Measurements from ENCODE around the gene LIPH.

The LIPH gene

GRCh38 chr3:185537369-185537970 is 14.9 kb downstream of the LIPH start:
- DNase-seq = peak; percentile 65

DNA sequence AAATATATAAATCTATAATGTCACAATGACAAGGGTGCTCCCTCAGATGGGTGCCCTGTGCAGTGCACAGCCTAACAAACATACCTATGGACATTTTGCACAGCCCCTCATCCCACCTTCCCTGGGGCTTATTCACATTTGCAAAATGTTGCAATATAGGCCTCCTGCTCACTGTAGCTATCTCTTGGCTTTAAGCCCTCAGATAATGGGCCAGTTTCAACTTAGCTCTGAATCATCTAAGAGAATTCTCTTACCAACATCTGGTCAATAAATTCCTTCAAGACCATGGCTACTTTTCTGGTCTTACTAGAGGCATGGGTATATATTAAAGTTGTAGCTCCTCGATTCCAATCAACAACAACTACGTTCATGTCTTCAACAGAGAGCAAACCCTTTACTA is 17.9 kb downstream of the LIPH start:
- no peak for DNase-seq

GRCh38 chr3:185532901-185533300 is 19.5 kb downstream of the LIPH start:
- DNase-seq = no peak

- no peak for DNase-seq
Measured at GRCh38 chr3:185530856-185531255, 21.5 kb downstream of the LIPH start.

GRCh38 chr3:185528532-185528931 is 23.9 kb downstream of the LIPH start:
- no peak for DNase-seq

- no peak for DNase-seq
Measured at GRCh38 chr3:185527364-185527763, 25.0 kb downstream of the LIPH start.

DNA sequence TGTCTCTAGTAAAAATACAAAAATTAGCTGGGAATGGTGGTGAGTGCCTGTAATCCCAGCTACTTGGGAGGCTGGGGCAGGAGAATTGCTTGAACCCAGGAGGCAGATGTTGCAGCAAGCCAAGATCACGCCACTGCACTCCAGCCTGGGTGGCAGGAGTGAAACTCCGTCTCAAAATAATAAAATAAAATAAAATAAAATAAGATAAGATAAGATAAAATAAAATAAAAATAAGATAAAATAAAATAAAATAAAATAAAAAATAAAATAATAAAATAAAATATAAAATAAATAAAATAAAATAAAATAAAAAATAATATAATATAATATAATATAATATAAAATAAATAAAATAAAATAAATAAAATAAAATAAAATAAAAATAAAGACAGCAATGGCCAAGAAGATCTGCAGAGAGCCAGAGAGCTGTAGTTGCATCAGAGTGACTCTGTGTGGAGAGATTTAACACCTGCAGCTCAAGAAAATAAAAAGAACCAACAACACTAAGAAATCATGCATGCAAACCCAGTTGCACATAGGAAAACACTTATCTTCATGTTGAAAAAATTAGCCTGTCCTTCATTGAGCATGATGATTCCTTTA is 25.9 kb downstream of the LIPH start:
- DNase-seq = no peak

DNA sequence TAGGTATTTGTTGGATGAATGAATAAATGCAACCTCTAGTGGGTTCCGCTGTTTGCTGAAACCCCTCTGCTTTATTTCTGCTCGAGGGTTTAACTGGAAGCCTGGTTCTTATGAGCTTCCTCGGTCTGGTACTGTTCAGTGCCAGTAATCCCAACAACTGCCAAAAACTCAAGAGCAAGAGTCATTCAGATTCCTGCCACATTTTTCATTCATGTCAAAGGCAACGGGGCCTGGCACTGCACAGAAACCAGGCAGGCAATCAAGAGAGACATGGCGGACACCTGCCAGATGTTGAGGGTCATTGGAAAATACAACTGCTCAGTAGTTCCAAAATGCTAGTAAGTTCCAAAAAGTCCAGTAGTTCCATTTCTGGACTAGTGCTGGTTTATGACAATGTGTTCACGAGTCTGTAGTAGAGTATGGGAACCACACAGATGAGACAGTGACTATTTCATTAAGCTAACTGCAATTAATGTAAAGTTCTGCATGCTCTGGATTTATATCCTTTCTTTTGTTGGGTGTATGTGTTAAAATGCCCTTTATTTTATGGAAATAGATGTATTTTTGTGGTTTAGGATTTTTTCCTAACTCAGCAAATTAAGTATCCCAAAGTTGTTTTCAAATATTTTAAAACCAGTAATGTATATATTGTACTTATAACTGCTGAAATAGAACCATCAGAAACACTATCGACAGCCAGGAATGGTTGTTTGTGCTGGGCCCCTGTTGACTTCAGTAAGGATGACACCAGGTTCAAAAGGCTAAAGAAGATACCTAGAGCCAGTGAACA is 30.8 kb downstream of the LIPH start:
- DNase-seq = no peak

- no peak for DNase-seq
Measured at GRCh38 chr3:185519021-185519420, 33.4 kb downstream of the LIPH start.

GRCh38 chr3:185517387-185518130 is 34.8 kb downstream of the LIPH start:
- no peak for DNase-seq

- no peak for DNase-seq
Measured at GRCh38 chr3:185511711-185512110, 40.7 kb downstream of the LIPH start.

DNA sequence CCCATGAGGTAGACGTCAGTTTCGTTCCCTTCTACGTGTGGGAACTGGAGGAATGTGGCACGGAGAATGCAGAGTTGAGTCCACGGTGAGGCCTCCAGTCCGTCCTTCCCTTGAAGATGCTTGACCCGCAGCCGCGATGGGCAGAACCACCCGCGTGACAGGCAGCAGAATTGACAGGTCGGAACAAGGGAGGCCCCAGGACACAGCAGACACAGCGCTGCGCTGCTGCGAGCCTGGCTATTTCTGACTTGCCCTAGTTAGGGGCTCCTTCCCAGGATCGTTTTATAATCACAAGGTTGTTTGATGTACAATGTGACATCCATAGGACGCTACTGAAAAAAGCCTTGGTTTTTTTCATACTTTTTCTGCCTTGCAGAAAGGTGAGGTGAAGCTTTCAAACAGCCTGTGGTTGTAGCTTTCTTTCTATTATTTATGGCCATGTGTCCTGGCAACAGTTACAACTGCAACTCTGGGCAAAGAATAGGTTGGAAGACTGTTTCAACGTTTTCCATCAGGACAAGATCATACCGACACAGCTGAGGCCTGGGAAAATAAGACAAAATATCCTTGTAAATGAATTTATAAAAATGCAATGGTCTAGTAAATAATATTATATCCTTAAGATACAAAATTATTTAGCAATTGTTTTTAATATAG is 43.9 kb downstream of the LIPH start:
- no peak for DNase-seq

DNA sequence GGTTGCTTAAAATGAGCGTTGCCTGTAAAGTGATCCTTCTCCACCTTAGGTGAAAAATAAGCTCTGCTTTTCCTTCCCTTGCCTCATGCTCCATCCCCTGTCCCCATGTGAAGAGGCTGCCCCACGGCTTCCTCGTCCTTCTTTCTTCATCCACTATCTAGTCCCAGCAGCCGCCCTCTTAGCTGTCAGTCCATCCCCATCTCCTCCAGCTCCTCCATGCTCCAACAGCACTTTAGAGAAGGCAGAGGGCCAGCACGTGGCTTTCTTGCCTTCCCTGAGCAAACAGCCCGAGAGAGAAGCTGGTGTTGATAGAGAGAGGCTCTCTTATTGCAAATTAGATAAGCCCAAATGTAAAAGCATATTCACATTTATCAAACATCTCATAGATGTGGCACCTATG is 44.5 kb downstream of the LIPH start:
- DNase-seq = no peak

- no peak for DNase-seq
Measured at GRCh38 chr3:185504636-185505035, 47.8 kb downstream of the LIPH start.

DNA sequence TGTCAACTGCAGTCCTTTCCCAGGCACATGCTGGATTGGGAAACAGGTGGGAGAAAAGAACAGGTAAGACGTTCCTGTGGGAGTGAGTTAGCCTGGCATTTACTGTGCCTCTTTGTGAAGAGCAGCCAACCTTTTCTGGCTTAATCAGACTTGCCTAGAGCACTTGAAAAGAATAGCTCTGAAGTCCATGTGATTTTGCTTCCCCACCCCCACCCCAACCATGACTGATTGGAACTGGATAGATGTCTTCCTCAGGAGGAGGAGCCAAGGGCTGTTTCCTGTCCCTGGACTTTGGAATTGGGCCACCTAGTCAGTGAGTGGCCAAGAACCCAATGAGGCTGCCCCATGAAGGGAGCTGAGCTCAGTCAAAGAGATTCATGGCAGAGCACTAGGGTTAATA is 48.9 kb downstream of the LIPH start:
- no peak for DNase-seq

DNA sequence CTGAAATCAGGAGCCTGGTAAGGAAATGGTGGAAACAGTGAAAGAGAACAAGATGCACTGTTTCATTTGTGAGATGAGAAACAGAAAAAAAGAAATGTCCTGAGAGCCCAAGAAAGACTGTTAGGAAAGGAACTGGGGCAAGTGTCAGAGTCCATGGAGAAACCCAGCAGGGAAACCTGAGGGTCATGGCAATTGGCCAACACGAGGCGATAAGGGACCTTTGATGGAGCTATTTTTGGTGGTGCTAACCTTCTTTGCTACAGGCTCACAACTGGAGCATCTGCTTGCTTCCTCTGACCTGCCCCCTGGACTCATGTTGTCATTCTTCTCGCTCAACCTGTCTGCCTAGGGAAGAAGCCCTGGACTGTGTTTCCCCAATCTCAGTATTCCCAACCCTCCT is 49.4 kb downstream of the LIPH start:
- no peak for DNase-seq

DNA sequence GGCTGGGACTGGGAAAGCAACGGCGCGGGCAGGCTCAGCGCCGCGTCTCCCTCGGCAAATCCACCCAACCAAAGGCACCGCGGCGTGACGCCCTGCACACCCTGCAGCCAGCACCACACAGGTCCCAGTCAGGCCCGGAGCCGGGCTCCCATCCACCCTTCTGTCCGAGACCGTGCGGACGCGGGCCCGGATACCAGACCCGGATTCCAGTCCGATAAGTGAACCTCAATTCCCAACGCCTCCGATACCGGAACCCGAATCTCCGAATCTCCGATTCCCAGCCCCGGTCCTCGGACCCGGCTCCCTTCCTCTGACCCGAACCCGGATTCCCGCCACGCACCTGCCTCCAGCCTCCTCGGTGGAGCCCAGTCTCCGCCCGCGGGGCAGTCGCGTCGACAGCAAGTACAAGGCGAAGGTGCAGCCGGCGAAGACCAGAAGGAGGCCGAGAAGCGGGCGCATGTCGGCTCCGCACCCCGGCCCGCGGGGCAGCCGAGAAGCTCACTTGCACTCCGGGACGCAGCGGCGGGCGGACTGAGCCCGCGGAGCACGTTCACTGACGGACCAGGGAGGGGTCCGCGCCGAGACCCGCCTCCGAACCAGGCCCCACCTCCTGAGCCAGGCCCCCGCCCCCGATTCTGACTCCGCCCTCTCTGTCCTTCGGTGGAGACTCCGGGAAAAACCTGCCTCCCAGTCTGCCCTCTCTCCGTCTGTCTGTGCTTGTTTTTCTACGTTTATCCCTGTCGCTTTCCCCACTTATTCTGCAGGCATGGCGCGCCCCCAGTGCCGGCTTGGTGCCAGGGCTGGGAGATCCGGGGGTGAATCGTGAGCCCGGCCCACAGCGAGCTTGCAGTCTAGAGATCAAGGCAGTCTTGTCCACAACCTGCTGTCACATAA is 53.6 kb downstream of the LIPH start, which contains the start of gene TMEM41A:
TMEM41A (minus strand) TSS at position 533 of the 894 bp plus-strand sequence; CDS start at position 459, 74 bp downstream.
- peak; percentile 86 for DNase-seq

GRCh38 chr3:185490241-185490640 is 62.1 kb downstream of the LIPH start:
- no peak for DNase-seq

DNA sequence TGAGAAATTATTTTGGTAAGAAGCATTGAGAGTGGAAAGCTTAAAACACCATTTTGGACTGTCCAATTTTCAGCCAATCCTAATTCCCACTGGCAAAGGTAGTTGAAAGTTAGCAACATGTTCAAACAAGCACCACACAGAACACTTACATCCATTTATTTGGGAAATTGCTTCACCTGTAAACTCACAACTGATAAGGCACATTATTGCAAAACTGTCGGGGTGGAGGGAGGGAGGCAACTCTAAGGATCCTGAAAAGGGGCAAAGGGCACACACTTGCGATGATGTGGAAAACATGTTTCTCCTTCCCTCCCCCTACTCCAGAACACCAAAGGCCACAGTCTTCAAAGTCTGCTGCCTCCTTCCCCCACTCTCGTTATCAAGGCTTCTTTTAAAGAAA is 62.9 kb downstream of the LIPH start:
- no peak for DNase-seq

GRCh38 chr3:185488465-185488864 is 63.9 kb downstream of the LIPH start:
- no peak for DNase-seq

DNA sequence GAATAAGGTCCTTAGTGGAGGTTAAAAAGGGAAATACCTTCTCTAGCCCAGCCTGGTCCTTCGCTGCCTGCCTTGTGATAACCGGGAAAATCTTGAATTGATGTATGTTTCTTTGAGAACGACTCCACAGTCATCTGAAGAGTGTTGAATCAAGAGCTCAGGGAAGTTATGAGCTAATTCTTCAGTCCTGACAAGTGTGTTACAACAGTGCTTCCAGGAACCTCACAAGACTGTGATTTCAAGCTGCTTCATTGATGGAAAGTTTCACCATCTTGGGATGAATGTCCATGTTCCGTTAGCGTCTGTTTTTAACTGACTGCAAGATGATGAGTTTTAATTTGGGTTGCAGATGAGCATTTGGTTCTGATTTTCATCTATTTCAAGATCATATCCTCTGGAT is 66.0 kb downstream of the LIPH start:
- DNase-seq = no peak

- DNase-seq = no peak
Measured at GRCh38 chr3:185484296-185484695, 68.1 kb downstream of the LIPH start.
